ENCODE measurements around the gene CLIC6.

Gene CLIC6

GRCh38 chr21:34668803-34669148, at the start of gene CLIC6:
Gene CLIC6 (plus strand): TSS chr21:34668994. CDS start chr21:34669389, 395 bp downstream.
- no peak for DNase-seq (ENCODE audit: low spot score)

GRCh38 chr21:34619841-34620665, 48.7 kb upstream of the CLIC6 start:
- DNase-seq (ENCODE audit: low spot score) = no peak

GRCh38 chr21:34621434-34622350, 47.1 kb upstream of the CLIC6 start:
- no peak for DNase-seq (ENCODE audit: low spot score)

- DNase-seq (ENCODE audit: low spot score) = no peak
These were observed 45.3 kb upstream of the CLIC6 start for GRCh38 chr21:34623516-34623915.

GRCh38 chr21:34625030-34625593, 43.7 kb upstream of the CLIC6 start:
- DNase-seq (ENCODE audit: low spot score) = no peak

- no peak for DNase-seq (ENCODE audit: low spot score)
These were observed 42.7 kb upstream of the CLIC6 start for GRCh38 chr21:34626131-34626530.

GRCh38 chr21:34630536-34631143, 38.2 kb upstream of the CLIC6 start:
- no peak for DNase-seq (ENCODE audit: low spot score)

GRCh38 chr21:34632498-34632897, 36.3 kb upstream of the CLIC6 start:
- no peak for DNase-seq (ENCODE audit: low spot score)

GRCh38 chr21:34635307-34635706, 33.5 kb upstream of the CLIC6 start:
- no peak for DNase-seq (ENCODE audit: low spot score)

GRCh38 chr21:34636961-34637360, 31.8 kb upstream of the CLIC6 start:
- DNase-seq (ENCODE audit: low spot score) = no peak

- DNase-seq (ENCODE audit: low spot score) = peak; percentile 14
These were observed 29.5 kb upstream of the CLIC6 start for GRCh38 chr21:34639250-34639649.

GRCh38 chr21:34639882-34640788, 28.7 kb upstream of the CLIC6 start:
- no peak for DNase-seq (ENCODE audit: low spot score)

- no peak for DNase-seq (ENCODE audit: low spot score)
These were observed 27.9 kb upstream of the CLIC6 start for GRCh38 chr21:34640858-34641257.

GRCh38 chr21:34642211-34643075, 26.4 kb upstream of the CLIC6 start:
- DNase-seq (ENCODE audit: low spot score) = no peak

GRCh38 chr21:34644825-34645224, 24.0 kb upstream of the CLIC6 start:
- no peak for DNase-seq (ENCODE audit: low spot score)

GRCh38 chr21:34647555-34647954, 21.2 kb upstream of the CLIC6 start:
- no peak for DNase-seq (ENCODE audit: low spot score)

GRCh38 chr21:34648739-34649297, 20.0 kb upstream of the CLIC6 start:
- DNase-seq (ENCODE audit: low spot score) = no peak

- no peak for DNase-seq (ENCODE audit: low spot score)
These were observed 19.4 kb upstream of the CLIC6 start for GRCh38 chr21:34649400-34649799.

- no peak for DNase-seq (ENCODE audit: low spot score)
These were observed 17.8 kb upstream of the CLIC6 start for GRCh38 chr21:34650861-34651431.

GRCh38 chr21:34651642-34652041, 17.2 kb upstream of the CLIC6 start:
- DNase-seq (ENCODE audit: low spot score) = no peak
